GM19463 (cell line): ENCODE results near the gene CPM.
"Not testable (repeated sequence)": the region's sequence is repeated elsewhere in the genome, so short reads cannot be mapped to it uniquely, and the experiment has no call there.

ENCODE experiments used
- ATAC-seq: cut with Tn5 transposase; IDR thresholded peaks from one replicate; pipeline ENCODE4 v1.9.1; 2021; ENCODE audit warnings: mild to moderate bottlenecking, moderate library complexity; ENCODE audit not compliant: unreplicated experiment

Gene CPM

GRCh38 chr12:68855111-68855510, 77.9 kb downstream of the CPM start:
- no peak for ATAC-seq

GRCh38 chr12:68854554-68854953, 78.4 kb downstream of the CPM start:
- ATAC-seq, result no peak

- ATAC-seq, result no peak
Measured at GRCh38 chr12:68854078-68854468, 78.9 kb downstream of the CPM start.

- ATAC-seq, result no peak
Measured at GRCh38 chr12:68853396-68854077, 79.4 kb downstream of the CPM start.

- no peak for ATAC-seq
Measured at GRCh38 chr12:68851592-68852306, 81.2 kb downstream of the CPM start.

GRCh38 chr12:68850390-68850789, 82.6 kb downstream of the CPM start:
- no peak for ATAC-seq

- no peak for ATAC-seq
Measured at GRCh38 chr12:68846811-68847210, 86.2 kb downstream of the CPM start.

GRCh38 chr12:68844788-68845695, 87.9 kb downstream of the CPM start:
- ATAC-seq, result no peak

- no peak for ATAC-seq
Measured at GRCh38 chr12:68844318-68844745, 88.6 kb downstream of the CPM start.

GRCh38 chr12:68842784-68843567, 90.0 kb downstream of the CPM start:
- ATAC-seq, result no peak

GRCh38 chr12:68842123-68842522, 90.8 kb downstream of the CPM start:
- no peak for ATAC-seq

- ATAC-seq, result no peak
Measured at GRCh38 chr12:68841717-68842116, 91.3 kb downstream of the CPM start.

GRCh38 chr12:68841175-68841574, 91.8 kb downstream of the CPM start:
- not testable (repeated sequence) for ATAC-seq

- no peak for ATAC-seq
Measured at GRCh38 chr12:68839183-68840147, 93.5 kb downstream of the CPM start.

- no peak for ATAC-seq
Measured at GRCh38 chr12:68838046-68838886, 94.7 kb downstream of the CPM start.

- no peak for ATAC-seq
Measured at GRCh38 chr12:68837215-68837614, 95.8 kb downstream of the CPM start.

- no peak for ATAC-seq
Measured at GRCh38 chr12:68835333-68835908, 97.5 kb downstream of the CPM start.

GRCh38 chr12:68833508-68833907, 99.5 kb downstream of the CPM start:
- no peak for ATAC-seq
